Middle frontal gyrus (tissue), 1 donor: ENCODE results near the gene YIPF1.
"Not testable (repeated sequence)": the region's sequence is repeated elsewhere in the genome, so short reads cannot be mapped to it uniquely, and the experiment has no call there.

Experiments used
- DNase-seq: peaks from one replicate; pipeline ENCODE4 v3.0.0-alpha.2; 2015; ENCODE audit warnings: low spot score; ENCODE audit errors: extremely low spot score

YIPF1 gene

DNA sequence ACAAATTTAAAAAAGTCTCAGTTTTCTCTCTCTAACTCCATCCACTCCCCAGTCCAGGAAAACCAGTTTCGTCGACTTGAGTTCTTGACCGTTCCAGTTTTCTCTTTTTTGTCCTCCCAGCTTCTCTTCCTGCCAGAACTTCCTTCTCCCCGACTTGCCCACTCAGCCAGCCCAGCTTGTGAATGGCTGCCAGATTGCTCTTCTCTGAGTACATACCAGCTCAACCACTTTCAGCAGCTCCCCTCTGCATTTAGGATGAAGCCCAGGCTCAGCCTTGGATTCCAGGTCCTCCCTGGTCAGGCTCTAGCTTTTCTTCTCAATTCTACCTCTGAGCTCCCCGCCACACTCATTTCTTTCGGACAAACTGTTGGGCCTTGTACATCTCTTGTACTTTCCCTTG lies 5.8 kb upstream of the YIPF1 start:
- DNase-seq, result no peak

GRCh38 chr1:53894644-53895043 lies 5.0 kb upstream of the YIPF1 start:
- no peak for DNase-seq

- no peak for DNase-seq
Observed at GRCh38 chr1:53893999-53894636, 4.5 kb upstream of the YIPF1 start, which contains the start of gene DIO1. DIO1 (plus strand) TSS chr1:53894187; CDS start chr1:53894211, 24 bp downstream.

DNA sequence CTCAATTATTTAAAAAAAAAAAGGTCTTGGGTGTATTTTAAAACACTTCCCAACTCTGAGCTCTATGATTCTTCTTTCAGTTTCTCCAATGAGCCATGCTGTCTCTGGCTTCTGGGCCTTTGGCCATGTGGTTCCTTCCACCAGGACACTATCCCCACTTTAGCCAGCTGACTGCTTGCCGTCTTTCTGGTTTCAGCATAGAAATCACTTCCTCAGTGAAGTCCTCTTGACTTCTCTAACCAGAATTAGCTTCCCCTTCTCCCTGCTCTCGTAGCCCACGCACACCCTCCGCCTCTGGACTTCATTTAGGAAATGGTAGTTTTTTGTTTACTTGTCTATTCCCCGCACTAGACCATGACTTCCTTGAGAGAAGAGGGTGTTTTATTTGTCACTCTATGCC lies 3.3 kb upstream of the YIPF1 start:
- DNase-seq, result no peak

GRCh38 chr1:53891678-53892077 lies 2.1 kb upstream of the YIPF1 start:
- no peak for DNase-seq

DNA sequence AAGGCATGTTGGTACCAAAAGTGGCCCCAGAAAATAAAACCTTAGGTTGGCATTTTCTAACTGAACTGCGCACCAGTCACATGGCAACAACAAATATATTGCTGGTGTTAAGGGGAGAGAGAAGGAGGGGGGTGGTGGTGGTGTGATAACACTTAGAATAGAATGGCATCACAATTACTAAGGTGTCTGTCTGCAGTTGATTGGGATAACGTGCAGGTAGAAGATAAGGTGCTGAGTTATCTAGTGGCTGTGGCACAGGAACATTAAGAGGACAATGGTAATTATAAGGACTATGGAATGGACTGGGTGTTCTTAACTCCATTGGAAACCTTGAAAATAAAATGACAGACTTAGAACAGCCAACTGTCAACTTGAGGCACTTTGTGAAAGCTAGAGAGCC lies 1.4 kb upstream of the YIPF1 start:
- no peak for DNase-seq

DNA sequence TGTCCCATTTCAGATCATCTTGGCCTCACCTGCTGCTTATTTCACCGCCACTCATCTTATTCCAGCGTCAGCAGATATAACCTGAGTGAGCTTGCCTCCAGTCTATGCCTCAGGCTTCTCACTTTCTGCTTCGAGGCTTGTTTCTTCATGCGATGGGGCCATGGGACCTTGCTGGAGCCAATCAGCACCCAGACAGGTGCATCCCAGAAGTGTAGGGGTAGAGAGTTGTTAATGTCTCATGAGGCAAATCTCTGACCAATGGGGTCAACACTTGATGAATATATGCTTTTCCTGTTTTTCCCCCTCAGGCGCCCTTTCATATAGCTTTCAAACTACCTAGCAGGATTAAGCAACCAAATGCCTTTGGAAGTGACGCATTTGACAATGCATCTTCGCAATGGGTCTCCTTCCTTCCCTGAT lies 935 bp upstream of the YIPF1 start:
- DNase-seq, result no peak

DNA sequence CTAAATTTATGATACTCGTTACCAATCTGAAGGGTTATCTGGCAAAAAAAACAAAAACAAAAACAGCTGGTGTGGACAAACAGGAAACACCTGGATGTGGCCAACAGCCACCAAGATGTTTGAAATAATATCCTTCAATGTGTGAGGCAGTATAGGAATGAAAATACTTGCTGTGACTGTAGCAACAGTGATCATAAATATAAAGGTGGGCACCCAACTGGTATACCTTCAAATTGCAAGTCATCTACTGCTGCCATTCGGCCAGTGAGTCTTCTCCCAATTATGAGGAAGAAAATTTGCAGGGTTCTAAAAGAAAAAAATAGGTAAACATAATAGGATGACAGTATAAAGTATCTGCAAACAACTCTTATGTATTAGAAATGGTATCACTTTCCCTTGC lies 916 bp downstream of the YIPF1 start:
- DNase-seq, result no peak

GRCh38 chr1:53883600-53883999 lies 6.0 kb downstream of the YIPF1 start:
- not testable (repeated sequence) for DNase-seq

DNA sequence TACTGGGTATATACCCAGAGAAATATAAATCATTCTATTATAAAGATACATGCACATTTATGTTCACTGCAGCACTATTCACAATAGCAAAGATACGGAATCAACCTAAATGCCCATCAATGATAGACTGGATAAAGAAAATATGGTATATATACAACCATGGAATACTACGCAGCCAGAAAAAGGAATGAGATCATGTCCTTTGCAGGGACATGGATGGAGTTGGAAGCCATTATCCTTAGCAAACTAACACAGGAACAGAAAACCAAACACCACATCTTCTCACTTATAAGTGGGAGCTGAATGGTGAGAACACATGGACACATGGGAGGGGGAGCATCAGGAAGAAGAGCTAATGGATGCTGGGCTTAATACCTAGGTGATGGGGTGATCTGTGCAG lies 7.7 kb downstream of the YIPF1 start:
- not testable (repeated sequence) for DNase-seq

GRCh38 chr1:53878492-53879105 lies 11.0 kb downstream of the YIPF1 start:
- DNase-seq, result no peak

DNA sequence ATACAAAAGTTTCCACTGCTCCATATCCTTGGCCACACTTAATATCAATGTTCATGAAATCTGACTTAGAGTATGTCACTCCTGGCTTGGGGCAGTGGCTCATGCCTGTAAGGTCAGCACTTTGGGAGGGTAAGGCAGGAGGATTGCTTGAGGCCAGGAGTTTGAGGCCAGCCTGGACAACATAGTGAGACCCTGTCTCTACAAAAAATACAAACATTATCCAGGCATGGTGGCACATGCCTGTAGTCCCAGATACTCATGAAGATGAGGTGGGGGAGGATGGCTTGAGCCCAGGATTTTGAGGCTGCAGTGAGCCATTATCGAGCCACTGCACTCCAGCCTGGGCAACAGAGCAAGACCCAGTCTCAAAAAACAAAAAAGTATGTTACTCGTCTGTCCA lies 14.4 kb downstream of the YIPF1 start:
- DNase-seq, result not testable (repeated sequence)

DNA sequence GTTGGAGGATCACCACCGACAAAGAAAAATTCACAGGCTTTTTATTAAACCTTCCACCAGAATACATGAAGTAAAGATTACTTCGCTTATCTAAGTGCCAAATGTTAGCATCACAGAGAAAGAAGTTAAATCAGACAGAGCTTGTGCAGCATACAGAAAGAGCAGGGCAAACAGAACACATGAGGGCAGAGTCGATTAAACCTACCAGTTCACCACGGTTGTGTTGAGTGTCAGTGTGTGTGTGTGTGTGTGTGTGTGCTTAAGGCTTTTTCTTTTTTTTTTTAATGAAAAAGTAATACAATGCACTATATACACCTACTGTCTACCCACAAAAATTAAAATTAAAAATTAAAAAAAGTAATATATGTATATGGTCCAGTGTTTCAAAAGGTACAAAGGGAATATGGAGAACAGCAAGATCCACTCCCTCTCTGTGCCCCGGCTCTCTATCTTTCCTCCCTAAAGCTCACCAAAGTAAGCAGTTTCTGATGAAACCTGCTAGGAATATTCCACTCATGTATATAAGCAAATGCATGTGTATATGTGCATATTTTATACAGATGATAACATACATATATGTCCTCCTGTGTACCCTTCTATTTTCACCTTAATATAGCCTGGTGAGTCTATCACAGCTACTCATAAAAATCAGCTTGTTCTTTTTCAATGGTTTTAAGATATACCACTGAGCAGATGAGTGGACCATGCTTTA lies 17.7 kb downstream of the YIPF1 start:
- no peak for DNase-seq

GRCh38 chr1:53871221-53871620 lies 18.4 kb downstream of the YIPF1 start:
- DNase-seq, result no peak

DNA sequence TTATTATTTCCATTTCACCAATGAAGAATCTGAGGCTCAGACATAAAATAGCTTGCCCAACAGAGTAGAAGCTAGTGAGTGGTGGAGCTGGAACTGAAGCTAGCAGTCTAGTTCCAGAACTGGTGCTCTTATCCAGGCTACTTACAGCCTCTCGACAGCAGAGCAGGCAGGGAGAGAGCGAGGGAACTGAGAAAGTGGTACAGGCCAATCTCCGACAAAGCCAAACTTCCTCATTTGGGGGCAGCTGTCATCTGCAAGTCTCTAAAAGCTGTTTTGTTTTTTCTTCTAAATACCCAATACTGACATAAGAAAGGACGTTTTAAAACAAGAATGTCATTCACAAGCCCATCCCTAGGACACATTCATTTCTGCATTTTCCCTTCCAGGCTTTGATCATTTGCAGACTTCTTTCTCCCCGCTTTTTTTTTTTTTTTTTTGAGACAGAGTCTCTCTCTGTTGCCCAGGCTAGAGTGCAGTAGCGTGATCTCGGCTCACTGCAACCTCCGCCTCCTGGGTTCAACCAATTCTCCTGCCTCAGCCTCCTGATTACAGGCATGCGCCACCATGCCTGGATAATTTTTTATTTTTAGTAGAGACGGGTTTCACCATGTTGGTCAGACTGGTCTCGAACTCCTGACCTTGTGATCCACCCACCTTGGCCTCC lies 20.0 kb downstream of the YIPF1 start:
- no peak for DNase-seq

DNA sequence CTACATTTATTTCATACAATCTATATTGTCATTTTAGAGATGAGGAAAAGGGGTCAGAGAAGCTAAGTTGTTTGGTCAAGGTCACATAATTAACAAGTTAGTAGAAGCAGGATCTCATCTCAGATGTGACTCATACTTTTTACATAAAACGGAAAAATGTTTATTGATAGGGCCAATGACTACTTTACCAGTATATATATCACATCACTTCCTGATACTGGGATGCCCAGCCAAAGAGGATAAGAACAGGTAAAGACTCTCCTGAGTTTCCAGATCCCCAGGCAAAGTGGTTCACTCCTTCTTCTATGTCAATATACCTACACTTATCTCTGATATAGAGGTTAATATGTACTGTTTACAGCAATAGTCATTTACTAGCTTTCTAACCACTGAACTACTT lies 21.0 kb downstream of the YIPF1 start:
- no peak for DNase-seq

DNA sequence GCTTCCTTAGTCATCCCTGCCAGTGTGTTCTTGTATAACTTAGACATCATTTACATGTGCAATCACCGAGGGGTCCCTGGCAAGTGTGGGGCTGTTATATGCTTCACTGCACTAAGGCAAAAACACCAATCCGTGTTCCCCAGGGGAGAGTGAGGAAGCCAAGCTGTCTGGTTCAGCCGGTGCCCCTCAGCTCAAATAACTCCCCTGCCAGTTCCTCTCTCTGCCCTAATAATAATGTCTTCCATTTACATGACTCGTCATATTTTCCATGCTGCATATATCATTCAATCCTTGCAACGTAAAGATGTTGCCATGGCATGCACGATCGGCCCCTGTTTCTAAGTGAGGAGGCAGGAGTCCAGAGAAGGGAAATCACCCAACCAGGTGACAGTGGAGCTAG lies 27.1 kb downstream of the YIPF1 start:
- DNase-seq, result no peak

DNA sequence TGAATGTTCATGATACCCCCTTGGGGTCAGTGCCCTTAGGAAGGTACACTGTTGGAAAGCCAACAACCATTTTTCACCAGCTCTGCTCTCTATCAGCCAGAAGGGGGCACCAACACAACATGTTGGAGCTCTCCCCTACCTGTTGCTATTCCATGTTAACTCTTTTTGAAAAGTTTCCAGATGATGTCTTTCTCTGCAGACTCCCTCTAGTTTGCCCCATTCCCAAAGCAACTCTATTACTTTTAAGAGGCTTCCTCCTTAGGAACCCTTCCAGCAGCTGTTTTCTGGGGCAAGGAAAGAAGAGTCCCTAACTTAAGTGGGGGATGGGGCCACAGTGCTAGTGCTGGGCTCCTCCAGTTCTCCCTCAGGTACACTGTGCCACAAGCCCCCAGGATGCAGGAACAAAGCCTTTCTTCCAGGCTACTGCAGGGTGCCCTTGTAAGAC lies 28.6 kb downstream of the YIPF1 start:
- DNase-seq, result no peak

- no peak for DNase-seq
Observed at GRCh38 chr1:53851571-53852285, 37.9 kb downstream of the YIPF1 start.

GRCh38 chr1:53850082-53850673 lies 39.4 kb downstream of the YIPF1 start:
- DNase-seq, result no peak

DNA sequence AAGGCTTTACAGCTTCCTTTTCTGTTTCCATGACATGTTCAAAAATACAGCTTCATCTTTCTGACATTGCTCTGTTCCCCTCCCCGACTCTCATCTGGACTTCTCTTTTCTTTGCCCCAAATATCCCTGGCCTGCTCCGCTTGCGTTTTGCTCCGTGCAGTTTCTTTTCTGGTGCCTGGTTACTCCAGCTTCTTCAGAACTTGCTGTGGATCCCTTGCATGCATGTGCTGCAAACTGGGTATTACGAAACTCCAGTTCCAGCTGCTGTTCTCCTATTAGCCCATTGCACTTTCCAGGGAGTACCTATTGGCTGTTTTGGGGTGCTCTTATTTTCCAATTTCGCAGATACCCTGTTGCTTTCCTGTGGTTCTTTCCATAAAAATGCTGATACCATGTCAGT lies 41.6 kb downstream of the YIPF1 start:
- DNase-seq, result no peak
